GM21528 (cell line): ENCODE results near the gene TNNT1.

Experiments
- ATAC-seq: cut with Tn5 transposase; IDR thresholded peaks from one replicate; pipeline ENCODE4 v1.9.1; 2021; ENCODE audit warnings: mild to moderate bottlenecking, moderate library complexity; ENCODE audit not compliant: unreplicated experiment, low FRiP score

TNNT1 gene

GRCh38 chr19:55092423-55093318 is 56.3 kb downstream of the TNNT1 start:
- no peak for ATAC-seq

GRCh38 chr19:55091955-55092354 is 57.1 kb downstream of the TNNT1 start:
- no peak for ATAC-seq

GRCh38 chr19:55091126-55091910 is 57.7 kb downstream of the TNNT1 start:
- no peak for ATAC-seq

- ATAC-seq = no peak
Measured at GRCh38 chr19:55090564-55090963, 58.4 kb downstream of the TNNT1 start.

GRCh38 chr19:55089342-55089944 is 59.6 kb downstream of the TNNT1 start:
- no peak for ATAC-seq

GRCh38 chr19:55088543-55089341 is 60.3 kb downstream of the TNNT1 start:
- ATAC-seq = no peak

- ATAC-seq = no peak
Measured at GRCh38 chr19:55088021-55088451, 61.0 kb downstream of the TNNT1 start.

GRCh38 chr19:55087542-55087901 is 61.5 kb downstream of the TNNT1 start:
- ATAC-seq = no peak

- ATAC-seq = no peak
Measured at GRCh38 chr19:55086730-55087541, 62.1 kb downstream of the TNNT1 start.

GRCh38 chr19:55085923-55086715 is 62.9 kb downstream of the TNNT1 start:
- no peak for ATAC-seq

GRCh38 chr19:55084416-55084815 is 64.6 kb downstream of the TNNT1 start:
- ATAC-seq = no peak

GRCh38 chr19:55083004-55083850 is 65.8 kb downstream of the TNNT1 start:
- no peak for ATAC-seq
